Measurements from ENCODE around the gene SPSB3.

Gene SPSB3

GRCh38 chr16:1768767-1769401 lies 13.5 kb downstream of the SPSB3 start:
- no peak overlapping the region for H3K4me3 ChIP-seq (ENCODE audit: low read length)
- H3K4me1 ChIP-seq (ENCODE audit: control insufficient read depth, insufficient read depth, low read length), result peaks cover 18% of the 10 kb centered on the region
- H3K36me3 ChIP-seq (ENCODE audit: control insufficient read depth, insufficient read depth, low read length), result no peaks in the 10 kb centered on the region
- H3K27me3 ChIP-seq (ENCODE audit: control insufficient read depth, insufficient read depth, low read length), result no peaks in the 10 kb centered on the region
- H3K9ac ChIP-seq (ENCODE audit: low read length), result no peak overlapping the region
- H3K9me3 ChIP-seq (ENCODE audit: control insufficient read depth, low read length), result no peaks in the 10 kb centered on the region

GRCh38 chr16:1768061-1768766 lies 14.2 kb downstream of the SPSB3 start:
- Histone ChIP-seq H3K36me3 (ENCODE audit: control insufficient read depth, insufficient read depth, low read length) (no peaks in the 10 kb centered on the region), H3K9ac (ENCODE audit: low read length) (no peak overlapping the region), H3K9me3 (ENCODE audit: control insufficient read depth, low read length) (no peaks in the 10 kb centered on the region), H3K4me1 (ENCODE audit: control insufficient read depth, insufficient read depth, low read length) (peaks cover 16% of the 10 kb centered on the region), H3K4me3 (ENCODE audit: low read length) (no peak overlapping the region), H3K27me3 (ENCODE audit: control insufficient read depth, insufficient read depth, low read length) (no peaks in the 10 kb centered on the region)

GRCh38 chr16:1767116-1767994 lies 15.0 kb downstream of the SPSB3 start:
- Histone ChIP-seq H3K4me1 (ENCODE audit: control insufficient read depth, insufficient read depth, low read length) (peaks cover 16% of the 10 kb centered on the region), H3K4me3 (ENCODE audit: low read length) (no peak overlapping the region), H3K9ac (ENCODE audit: low read length) (no peak overlapping the region), H3K9me3 (ENCODE audit: control insufficient read depth, low read length) (no peaks in the 10 kb centered on the region), H3K27me3 (ENCODE audit: control insufficient read depth, insufficient read depth, low read length) (no peaks in the 10 kb centered on the region), H3K36me3 (ENCODE audit: control insufficient read depth, insufficient read depth, low read length) (no peaks in the 10 kb centered on the region)

GRCh38 chr16:1766701-1767100 lies 15.7 kb downstream of the SPSB3 start:
- Histone ChIP-seq H3K9me3 (ENCODE audit: control insufficient read depth, low read length) (no peaks in the 10 kb centered on the region), H3K27me3 (ENCODE audit: control insufficient read depth, insufficient read depth, low read length) (no peaks in the 10 kb centered on the region), H3K9ac (ENCODE audit: low read length) (no peak overlapping the region), H3K4me1 (ENCODE audit: control insufficient read depth, insufficient read depth, low read length) (peaks cover 11% of the 10 kb centered on the region), H3K36me3 (ENCODE audit: control insufficient read depth, insufficient read depth, low read length) (no peaks in the 10 kb centered on the region), H3K4me3 (ENCODE audit: low read length) (no peak overlapping the region)

- H3K36me3 ChIP-seq (ENCODE audit: control insufficient read depth, insufficient read depth, low read length), result no peaks in the 10 kb centered on the region
- H3K4me1 ChIP-seq (ENCODE audit: control insufficient read depth, insufficient read depth, low read length), result peaks cover 11% of the 10 kb centered on the region
- no peak overlapping the region for H3K9ac ChIP-seq (ENCODE audit: low read length)
- H3K27me3 ChIP-seq (ENCODE audit: control insufficient read depth, insufficient read depth, low read length), result no peaks in the 10 kb centered on the region
- no peak overlapping the region for H3K4me3 ChIP-seq (ENCODE audit: low read length)
- H3K9me3 ChIP-seq (ENCODE audit: control insufficient read depth, low read length), result no peaks in the 10 kb centered on the region
These were observed 16.1 kb downstream of the SPSB3 start for GRCh38 chr16:1766231-1766630.

- Histone ChIP-seq H3K4me3 (ENCODE audit: low read length) (no peak overlapping the region), H3K36me3 (ENCODE audit: control insufficient read depth, insufficient read depth, low read length) (no peaks in the 10 kb centered on the region), H3K9ac (ENCODE audit: low read length) (no peak overlapping the region), H3K4me1 (ENCODE audit: control insufficient read depth, insufficient read depth, low read length) (peaks cover 11% of the 10 kb centered on the region), H3K9me3 (ENCODE audit: control insufficient read depth, low read length) (no peaks in the 10 kb centered on the region), H3K27me3 (ENCODE audit: control insufficient read depth, insufficient read depth, low read length) (no peaks in the 10 kb centered on the region)
These were observed 16.5 kb downstream of the SPSB3 start for GRCh38 chr16:1765826-1766225.

- Histone ChIP-seq H3K9ac (ENCODE audit: low read length) (no peak overlapping the region), H3K9me3 (ENCODE audit: control insufficient read depth, low read length) (no peaks in the 10 kb centered on the region), H3K36me3 (ENCODE audit: control insufficient read depth, insufficient read depth, low read length) (no peaks in the 10 kb centered on the region), H3K4me3 (ENCODE audit: low read length) (no peak overlapping the region), H3K27me3 (ENCODE audit: control insufficient read depth, insufficient read depth, low read length) (no peaks in the 10 kb centered on the region), H3K4me1 (ENCODE audit: control insufficient read depth, insufficient read depth, low read length) (peaks cover 2% of the 10 kb centered on the region)
These were observed 17.4 kb downstream of the SPSB3 start for GRCh38 chr16:1764971-1765370.

- H3K4me1 ChIP-seq (ENCODE audit: control insufficient read depth, insufficient read depth, low read length), result no peaks in the 10 kb centered on the region
- no peaks in the 10 kb centered on the region for H3K27me3 ChIP-seq (ENCODE audit: control insufficient read depth, insufficient read depth, low read length)
- H3K36me3 ChIP-seq (ENCODE audit: control insufficient read depth, insufficient read depth, low read length), result no peaks in the 10 kb centered on the region
- no peak overlapping the region for H3K9ac ChIP-seq (ENCODE audit: low read length)
- H3K4me3 ChIP-seq (ENCODE audit: low read length), result no peak overlapping the region
- H3K9me3 ChIP-seq (ENCODE audit: control insufficient read depth, low read length), result no peaks in the 10 kb centered on the region
These were observed 18.6 kb downstream of the SPSB3 start for GRCh38 chr16:1763521-1764511.

- H3K27me3 ChIP-seq (ENCODE audit: control insufficient read depth, insufficient read depth, low read length), result no peaks in the 10 kb centered on the region
- H3K36me3 ChIP-seq (ENCODE audit: control insufficient read depth, insufficient read depth, low read length), result no peaks in the 10 kb centered on the region
- no peaks in the 10 kb centered on the region for H3K9me3 ChIP-seq (ENCODE audit: control insufficient read depth, low read length)
- no peak overlapping the region for H3K4me3 ChIP-seq (ENCODE audit: low read length)
- H3K4me1 ChIP-seq (ENCODE audit: control insufficient read depth, insufficient read depth, low read length), result no peaks in the 10 kb centered on the region
- H3K9ac ChIP-seq (ENCODE audit: low read length), result no peak overlapping the region
These were observed 19.4 kb downstream of the SPSB3 start for GRCh38 chr16:1762879-1763520.

GRCh38 chr16:1762196-1762878 lies 20.0 kb downstream of the SPSB3 start:
- no peak overlapping the region for H3K4me3 ChIP-seq (ENCODE audit: low read length)
- H3K9ac ChIP-seq (ENCODE audit: low read length), result no peak overlapping the region
- no peaks in the 10 kb centered on the region for H3K4me1 ChIP-seq (ENCODE audit: control insufficient read depth, insufficient read depth, low read length)
- no peaks in the 10 kb centered on the region for H3K36me3 ChIP-seq (ENCODE audit: control insufficient read depth, insufficient read depth, low read length)
- H3K27me3 ChIP-seq (ENCODE audit: control insufficient read depth, insufficient read depth, low read length), result no peaks in the 10 kb centered on the region
- no peaks in the 10 kb centered on the region for H3K9me3 ChIP-seq (ENCODE audit: control insufficient read depth, low read length)
